K562 (cell line): ENCODE results near the gene ZNF460. TPM values are rescaled to one million over a fixed set of nuclear protein-coding genes. Genes with fewer than 3 reads are reported as not detected.

ENCODE experiments used
- ARID1B ChIP-seq: fragments of 450-650 bp; IDR thresholded peaks from 2 replicates; pipeline ENCODE4 v1.6.1; 2016; ENCODE audit warnings: antibody characterized with exemption, mild to moderate bottlenecking, inconsistent platforms
- BHLHE40 ChIP-seq: IDR thresholded peaks from 2 replicates; pipeline ENCODE4 v1.6.1; 2011; ENCODE audit warnings: low read length, improper control_type of control experiment
- CEBPB ChIP-seq: fragments of 450-650 bp; IDR thresholded peaks from 2 replicates; pipeline ENCODE4 v1.6.1; 2016; ENCODE audit warnings: missing genetic modification characterization, missing compliant biosample characterization
- CHD1 ChIP-seq: fragments of 200-600 bp; sonication (generic); IDR thresholded peaks from one replicate; pipeline ENCODE4 v1.6.1; 2012; ENCODE audit warnings: mild to moderate bottlenecking, moderate library complexity, low read length, inconsistent platforms
- DNMT1 ChIP-seq: fragments of 450-650 bp; IDR thresholded peaks from 2 replicates; pipeline ENCODE4 v1.6.1; 2016; ENCODE audit warnings: antibody characterized with exemption, mild to moderate bottlenecking
- E2F1 ChIP-seq: sonication (generic); formaldehyde crosslinking; IDR thresholded peaks from 2 replicates; pipeline ENCODE4 v1.8.1; 2023; ENCODE audit warnings: mild to moderate bottlenecking, missing genetic modification reagents, moderate library complexity
- FOSL1 ChIP-seq: fragments of 200-800 bp; sonication (Bioruptor generic); conservative IDR thresholded peaks from 2 replicates; pipeline ENCODE4 v1.6.1; 2016; ENCODE audit warnings: missing genetic modification characterization, missing compliant biosample characterization
- HINFP ChIP-seq: fragments of 450-650 bp; conservative IDR thresholded peaks from 2 replicates; pipeline ENCODE4 v1.6.1; 2016; ENCODE audit warnings: missing genetic modification characterization, low read depth, mild to moderate bottlenecking, control low read depth, missing compliant biosample characterization
- MAZ ChIP-seq, 2 experiments: fragments of 450-650 bp in 1 of 2; sonication (generic) in 1 of 2; formaldehyde crosslinking; IDR thresholded peaks in 1 of 2; conservative IDR thresholded peaks in 1 of 2; 2 replicates each; pipeline versions ENCODE4 v1.4.0 to v1.5.0; 2020; ENCODE audit warnings: mild to moderate bottlenecking in 1 of 2, missing genetic modification reagents in 1 of 2
- PTTG1 ChIP-seq: fragments of 450-650 bp; IDR thresholded peaks from 2 replicates; pipeline ENCODE4 v1.6.1; 2016; ENCODE audit warnings: low read depth, mild to moderate bottlenecking, missing genetic modification characterization, missing compliant biosample characterization
- SPI1 ChIP-seq: IDR thresholded peaks from 2 replicates; pipeline ENCODE4 v1.6.1; 2011; ENCODE audit warnings: low read depth, low read length, control low read depth, borderline replicate concordance
- ZNF57 ChIP-seq: fragments of 450-650 bp; formaldehyde crosslinking; IDR thresholded peaks from 2 replicates; pipeline ENCODE4 v1.4.0; 2020; ENCODE audit warnings: mild to moderate bottlenecking, moderate library complexity
- polyA plus RNA-seq, 8 experiments: library from polyadenylated mRNA; depleted of rRNA in 4 of 8; stranded (reverse) in 5 of 8; unstranded in 3 of 8; fragments of >200 nt; fragmentation: Nextera tagmentation in 2 of 8; fragmentation: Illumina TruSeq in 1 of 8; extraction: Ambion mirVana in 2 of 8; extraction: Trizol in 1 of 8; gene quantifications; 2 replicates each; pipeline versions ENCODE4 v1.2.1 to v1.2.3, GENCODE V29; 2011 to 2014; ENCODE audit warnings: inconsistent platforms in 1 of 8, missing spikeins in 1 of 8
- total RNA-seq, 7 experiments: library from RNA; depleted of rRNA in 6 of 7; stranded (reverse); fragments of >200 nt in 6 of 7; fragmentation: Illumina TruSeq in 2 of 7; extraction: Trizol in 2 of 7; gene quantifications; 2 replicates each; pipeline versions ENCODE4 v1.2.1 to v1.2.3, GENCODE V29; 2011 to 2021; ENCODE audit warnings: low replicate concordance in 1 of 7

The ZNF460 gene
- total and polyA plus RNA-seq, 9 of the 15 experiments (the other 6 are each of a cell fraction or from before 2014, with no cell fraction given): 0.45 to 36.2 (median 16.6) TPM

- TF ChIP-seq E2F1: peak; percentile 60
- TF ChIP-seq CHD1: peak; percentile 37
- TF ChIP-seq ARID1B: peak; percentile 11; the same call in 1 of the 2 replicates
- TF ChIP-seq ZNF57: no peak
- TF ChIP-seq MAZ (CRISPR knock-in tag; conservative IDR thresholded peaks at IDR 0.05 in 1 of 2, IDR thresholded peaks at IDR 0.05 in 1 of 2): peak; percentile 13 to 96; a peak in 3 of 4 replicates
- TF ChIP-seq CEBPB: peak; percentile 93
- TF ChIP-seq FOSL1 (tag): peak; percentile 53
- TF ChIP-seq SPI1: peak; percentile 59; the same call in 1 of the 2 replicates
- TF ChIP-seq DNMT1: no peak
- peak; percentile 79 for TF ChIP-seq BHLHE40
- TF ChIP-seq HINFP (tag): no peak
- TF ChIP-seq PTTG1: peak; percentile 25; the same call in 1 of the 2 replicates
Observed at GRCh38 chr19:57279418-57280164, 694 bp upstream of the ZNF460 start (continued).
